HCT116 (cell line): ENCODE data around the gene GDI1.

ENCODE experiments used
- POLR2A ChIP-seq: IDR thresholded peaks from 2 replicates; pipeline ENCODE4 v1.7.0; 2011; ENCODE audit warnings: borderline replicate concordance; ENCODE audit not compliant: insufficient read depth, insufficient read length; ENCODE audit errors: extremely low read depth
- RAD21 ChIP-seq: IDR thresholded peaks from 2 replicates; pipeline ENCODE4 v1.6.1; 2012; ENCODE audit warnings: low read depth, mild to moderate bottlenecking
- TF ChIP-seq, protein P1 (sequence below), 3 experiments: fragments of 200-600 bp in 1 of 3; sonication (generic) in 1 of 3; IDR thresholded peaks in 2 of 3; conservative IDR thresholded peaks in 1 of 3; 2 replicates each; pipeline ENCODE4 v1.5.1; 2012 to 2017; ENCODE audit warnings: low read depth in 2 of 3, low read length in 2 of 3, antibody characterized with exemption in 1 of 3, borderline replicate concordance in 1 of 3, control low read depth in 1 of 3, mild to moderate bottlenecking in 1 of 3, mixed read lengths in 1 of 3, mixed run types in 1 of 3, moderate library complexity in 1 of 3; ENCODE audit not compliant: insufficient read depth in 1 of 3

DNA sequence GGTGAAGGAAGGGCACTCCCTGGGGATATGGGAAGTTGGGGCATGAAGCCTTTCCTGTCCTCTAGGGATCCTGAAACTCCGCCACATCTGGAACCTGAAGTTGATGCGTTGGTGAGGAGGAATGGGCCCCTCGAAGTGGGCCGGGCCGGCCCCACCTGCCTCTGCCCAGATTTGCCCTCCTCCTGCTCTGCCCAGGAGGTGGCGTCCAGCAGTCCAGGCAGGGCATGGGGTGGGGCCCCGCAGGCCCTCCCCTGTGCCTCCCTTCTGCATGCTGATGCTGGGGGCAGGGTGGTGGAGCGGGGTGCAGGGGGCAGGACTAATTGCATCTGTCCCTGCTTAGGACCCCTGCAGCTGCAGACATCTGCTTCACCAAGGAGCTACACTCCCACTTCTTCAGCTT lies 23.8 kb upstream of the GDI1 start:
- TF ChIP-seq, protein P1, sequence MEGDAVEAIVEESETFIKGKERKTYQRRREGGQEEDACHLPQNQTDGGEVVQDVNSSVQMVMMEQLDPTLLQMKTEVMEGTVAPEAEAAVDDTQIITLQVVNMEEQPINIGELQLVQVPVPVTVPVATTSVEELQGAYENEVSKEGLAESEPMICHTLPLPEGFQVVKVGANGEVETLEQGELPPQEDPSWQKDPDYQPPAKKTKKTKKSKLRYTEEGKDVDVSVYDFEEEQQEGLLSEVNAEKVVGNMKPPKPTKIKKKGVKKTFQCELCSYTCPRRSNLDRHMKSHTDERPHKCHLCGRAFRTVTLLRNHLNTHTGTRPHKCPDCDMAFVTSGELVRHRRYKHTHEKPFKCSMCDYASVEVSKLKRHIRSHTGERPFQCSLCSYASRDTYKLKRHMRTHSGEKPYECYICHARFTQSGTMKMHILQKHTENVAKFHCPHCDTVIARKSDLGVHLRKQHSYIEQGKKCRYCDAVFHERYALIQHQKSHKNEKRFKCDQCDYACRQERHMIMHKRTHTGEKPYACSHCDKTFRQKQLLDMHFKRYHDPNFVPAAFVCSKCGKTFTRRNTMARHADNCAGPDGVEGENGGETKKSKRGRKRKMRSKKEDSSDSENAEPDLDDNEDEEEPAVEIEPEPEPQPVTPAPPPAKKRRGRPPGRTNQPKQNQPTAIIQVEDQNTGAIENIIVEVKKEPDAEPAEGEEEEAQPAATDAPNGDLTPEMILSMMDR (IDR thresholded peaks at IDR 0.05 in 2 of 3, conservative IDR thresholded peaks at IDR 0.05 in 1 of 3; ENCODE audit: borderline replicate concordance in 1 of 3, insufficient read depth in 1 of 3, low read depth in 2 of 3, low read length in 2 of 3): no peak
- TF ChIP-seq RAD21 (no peak), POLR2A (no peak)
